ENCODE measurements around the gene MORC1. TPM values are rescaled to one million over a fixed set of nuclear protein-coding genes. Genes with fewer than 3 reads are reported as not detected.

Gene MORC1, protein sequence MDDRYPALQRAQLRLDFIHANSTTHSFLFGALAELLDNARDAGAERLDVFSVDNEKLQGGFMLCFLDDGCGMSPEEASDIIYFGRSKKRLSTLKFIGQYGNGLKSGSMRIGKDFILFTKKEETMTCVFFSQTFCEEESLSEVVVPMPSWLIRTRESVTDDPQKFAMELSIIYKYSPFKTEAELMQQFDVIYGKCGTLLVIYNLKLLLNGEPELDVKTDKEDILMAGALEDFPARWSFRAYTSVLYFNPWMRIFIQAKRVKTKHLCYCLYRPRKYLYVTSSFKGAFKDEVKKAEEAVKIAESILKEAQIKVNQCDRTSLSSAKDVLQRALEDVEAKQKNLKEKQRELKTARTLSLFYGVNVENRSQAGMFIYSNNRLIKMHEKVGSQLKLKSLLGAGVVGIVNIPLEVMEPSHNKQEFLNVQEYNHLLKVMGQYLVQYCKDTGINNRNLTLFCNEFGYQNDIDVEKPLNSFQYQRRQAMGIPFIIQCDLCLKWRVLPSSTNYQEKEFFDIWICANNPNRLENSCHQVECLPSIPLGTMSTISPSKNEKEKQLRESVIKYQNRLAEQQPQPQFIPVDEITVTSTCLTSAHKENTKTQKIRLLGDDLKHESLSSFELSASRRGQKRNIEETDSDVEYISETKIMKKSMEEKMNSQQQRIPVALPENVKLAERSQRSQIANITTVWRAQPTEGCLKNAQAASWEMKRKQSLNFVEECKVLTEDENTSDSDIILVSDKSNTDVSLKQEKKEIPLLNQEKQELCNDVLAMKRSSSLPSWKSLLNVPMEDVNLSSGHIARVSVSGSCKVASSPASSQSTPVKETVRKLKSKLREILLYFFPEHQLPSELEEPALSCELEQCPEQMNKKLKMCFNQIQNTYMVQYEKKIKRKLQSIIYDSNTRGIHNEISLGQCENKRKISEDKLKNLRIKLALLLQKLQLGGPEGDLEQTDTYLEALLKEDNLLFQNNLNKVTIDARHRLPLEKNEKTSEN
- not detected in 2 replicates for total RNA-seq

DNA sequence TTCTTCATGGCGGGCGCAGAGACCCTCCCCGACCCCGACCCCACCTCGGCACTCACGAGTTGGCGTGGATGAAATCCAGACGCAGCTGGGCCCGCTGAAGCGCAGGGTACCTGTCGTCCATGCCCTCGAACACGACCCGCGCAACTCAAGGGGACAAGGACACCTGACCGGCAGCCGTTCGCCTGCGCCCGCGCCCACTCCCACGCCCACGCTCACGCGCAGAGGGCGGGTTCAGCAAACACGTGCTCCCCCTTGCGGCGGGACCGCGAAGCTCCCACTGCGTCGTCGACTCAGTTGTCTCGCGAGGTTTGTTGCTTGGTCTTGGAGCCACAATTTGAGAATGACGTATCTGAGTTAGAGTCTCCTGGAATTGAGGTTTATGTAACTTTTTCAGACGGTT is at the start of gene MORC1:
TSS of gene MORC1 (minus strand) at position 196 of the 400 bp plus-strand sequence. CDS start at position 121, 75 bp downstream.

GRCh38 chr3:109136523-109136922 is 18.6 kb upstream of the MORC1 start, which contains the start of gene C3orf85:
TSS of gene C3orf85 (plus strand) at chr3:109136719. CDS start at chr3:109136848, 129 bp downstream.

DNA sequence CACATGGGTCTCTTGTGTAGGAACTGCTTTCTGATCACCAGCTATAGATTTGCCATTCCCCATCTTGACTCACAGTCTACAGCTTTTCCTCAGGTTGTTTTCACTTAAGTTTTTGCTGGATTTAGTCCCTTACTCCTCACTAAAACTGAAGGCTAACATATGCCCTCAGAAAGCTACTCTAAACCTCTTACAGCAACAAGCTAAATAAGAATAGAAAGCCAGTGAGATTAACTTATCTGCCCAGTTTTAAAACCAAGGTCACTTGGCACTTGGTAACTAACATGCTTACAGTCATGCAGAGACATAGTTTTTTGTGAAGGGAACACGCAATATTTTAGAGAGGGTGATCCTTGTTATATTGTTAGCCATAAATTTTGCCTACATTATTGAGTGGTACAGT is 164.2 kb downstream of the MORC1 start, which contains the start of gene GUCA1C:
TSS of gene GUCA1C (minus strand) at position 180 of the 400 bp plus-strand sequence. CDS start at position 63, 117 bp downstream.

Other genes starting within 250 kb of the MORC1 start
- not detected in 2 replicates for gene GUCA1C, start 164.3 kb downstream of the MORC1 start, total RNA-seq
- gene C3orf85, start 18.6 kb upstream of the MORC1 start, total RNA-seq, result not detected in 2 replicates
- not detected in 2 replicates for gene DPPA2, start 198.4 kb upstream of the MORC1 start, total RNA-seq
- gene DPPA4, start 219.4 kb upstream of the MORC1 start, total RNA-seq, result not detected in 2 replicates